GM19468 (cell line): ENCODE measurements around the gene MAGT1.
A peak's percentile ranks its signal among the peaks of the same experiment; 100 is the strongest.
"Not testable (repeated sequence)": the region's sequence is repeated elsewhere in the genome, so short reads cannot be mapped to it uniquely, and the experiment has no call there.

Experiments
- ATAC-seq: cut with Tn5 transposase; IDR thresholded peaks from one replicate; pipeline ENCODE4 v1.9.1; 2021; ENCODE audit warnings: mild to moderate bottlenecking, moderate library complexity, moderate number of reproducible peaks; ENCODE audit not compliant: unreplicated experiment; ENCODE audit errors: extremely low read depth

The MAGT1 gene

GRCh38 chrX:77894921-77895886, at the start of gene MAGT1:
Gene MAGT1, minus strand, starts transcription at chrX:77895435. Its CDS starts 25 bp downstream, at chrX:77895410.
- peak; percentile 82 for ATAC-seq

DNA sequence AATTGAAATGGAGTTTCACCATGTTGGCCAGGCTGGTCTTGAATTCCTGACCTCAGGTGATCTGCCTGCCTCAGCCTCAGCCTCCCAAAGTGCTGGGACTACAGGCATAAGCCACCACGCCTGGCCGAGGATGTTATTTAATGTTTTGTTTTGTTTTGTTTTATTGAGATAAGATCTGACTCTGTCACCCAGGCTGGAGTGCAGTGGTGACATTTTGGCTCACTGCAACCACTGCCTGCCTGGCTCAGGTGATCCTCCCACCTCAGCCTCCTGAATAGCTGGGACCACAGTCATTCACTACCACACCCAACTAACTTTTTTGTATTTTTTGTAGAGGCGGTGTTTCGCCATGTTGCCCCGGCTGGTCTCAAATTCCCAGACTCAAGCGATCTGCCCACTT, 49.8 kb upstream of the MAGT1 start:
- ATAC-seq: not testable (repeated sequence)

- ATAC-seq: no peak
Measured at GRCh38 chrX:77938083-77938680, 42.9 kb upstream of the MAGT1 start.

GRCh38 chrX:77937291-77937690, 42.1 kb upstream of the MAGT1 start:
- no peak for ATAC-seq

DNA sequence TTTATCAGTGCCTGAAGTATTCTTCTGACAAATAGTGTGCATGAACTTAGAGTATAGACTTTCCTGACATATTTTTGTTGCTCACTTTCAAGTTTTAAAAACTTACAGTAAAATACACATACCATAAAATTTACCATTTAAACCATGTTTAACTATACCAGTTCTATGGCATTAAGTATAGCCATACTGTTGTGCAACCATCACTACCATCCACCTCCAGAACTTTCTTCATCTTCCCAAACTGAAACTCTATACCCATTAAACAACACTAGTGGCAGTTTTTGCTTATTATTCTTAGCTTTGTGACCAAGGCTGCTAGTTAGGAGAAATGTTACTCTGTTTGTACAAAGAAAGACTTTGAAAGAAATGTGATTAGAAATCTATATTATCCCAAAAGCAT, 41.1 kb upstream of the MAGT1 start:
- ATAC-seq: no peak

DNA sequence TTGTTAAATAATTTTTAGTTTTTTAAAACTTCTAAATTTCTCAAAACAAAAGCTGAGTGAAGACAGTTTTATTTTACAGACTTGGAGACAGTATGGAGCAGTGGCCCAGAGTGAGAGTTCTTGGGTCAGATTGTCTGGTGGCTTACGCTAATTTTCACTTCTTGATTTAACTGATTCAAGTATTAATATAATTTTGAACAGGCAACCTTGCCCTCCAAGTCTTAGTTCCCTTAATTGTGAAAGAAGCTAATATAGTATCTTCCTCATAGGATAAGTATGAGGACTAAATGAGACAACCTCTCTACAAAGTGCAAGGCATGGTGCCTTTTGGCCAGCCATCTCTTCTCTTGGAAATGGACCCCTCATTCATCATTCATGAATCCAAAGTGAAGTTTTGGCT, 40.7 kb upstream of the MAGT1 start:
- no peak for ATAC-seq

GRCh38 chrX:77930581-77930980, 35.3 kb upstream of the MAGT1 start:
- no peak for ATAC-seq

- ATAC-seq: no peak
Measured at GRCh38 chrX:77925764-77926163, 30.5 kb upstream of the MAGT1 start.

GRCh38 chrX:77924320-77924859, 29.2 kb upstream of the MAGT1 start:
- no peak for ATAC-seq

- ATAC-seq: no peak
Measured at GRCh38 chrX:77922787-77923186, 27.6 kb upstream of the MAGT1 start.

DNA sequence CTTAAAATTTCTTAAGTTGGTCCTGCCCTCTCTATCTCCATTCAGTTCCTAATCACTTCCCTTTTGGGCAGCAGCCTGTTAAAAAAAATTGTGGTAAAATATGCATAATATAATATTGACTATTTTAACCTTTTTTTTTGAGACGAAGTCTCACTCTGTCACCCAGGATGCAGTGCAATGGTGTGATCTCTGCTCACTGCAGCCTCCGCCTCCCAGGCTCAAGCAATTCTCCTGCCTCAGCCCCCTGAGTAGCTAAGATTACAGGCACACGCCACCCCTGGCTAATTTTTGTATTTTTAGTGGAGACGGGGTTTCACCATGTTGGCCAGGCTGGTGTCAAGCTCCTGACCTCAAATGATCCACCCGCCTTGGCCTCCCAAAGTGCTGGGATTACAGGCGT, 24.1 kb upstream of the MAGT1 start:
- ATAC-seq: not testable (repeated sequence)

GRCh38 chrX:77918568-77918967, 23.3 kb upstream of the MAGT1 start:
- no peak for ATAC-seq

- peak; percentile 28 for ATAC-seq
Measured at GRCh38 chrX:77917294-77917933, 22.2 kb upstream of the MAGT1 start.

GRCh38 chrX:77910108-77910840, 15.0 kb upstream of the MAGT1 start, which contains the start of gene ATP7A:
Gene ATP7A, plus strand, starts transcription at chrX:77910693. Its CDS starts 60,949 bp downstream, at chrX:77971642.
- peak; percentile 88 for ATAC-seq

DNA sequence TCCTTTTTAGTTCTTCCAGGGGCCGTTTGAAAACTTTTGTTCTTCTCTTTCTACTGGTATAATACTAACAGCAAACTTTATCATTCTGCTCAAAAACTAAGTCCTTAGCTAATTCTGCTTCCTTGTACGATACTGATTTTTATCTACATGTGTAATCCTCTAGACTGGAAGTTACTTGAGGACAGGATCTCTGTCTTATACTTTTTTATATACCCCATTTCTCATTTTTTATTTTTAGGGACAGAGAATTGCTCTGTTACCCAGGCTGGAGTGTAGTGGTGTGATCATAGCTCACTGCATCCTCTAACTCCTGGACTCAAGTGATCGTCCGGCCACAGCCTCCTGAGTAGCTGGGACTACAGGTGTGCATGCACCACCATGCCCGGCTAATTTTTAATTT, 6.3 kb upstream of the MAGT1 start:
- no peak for ATAC-seq

DNA sequence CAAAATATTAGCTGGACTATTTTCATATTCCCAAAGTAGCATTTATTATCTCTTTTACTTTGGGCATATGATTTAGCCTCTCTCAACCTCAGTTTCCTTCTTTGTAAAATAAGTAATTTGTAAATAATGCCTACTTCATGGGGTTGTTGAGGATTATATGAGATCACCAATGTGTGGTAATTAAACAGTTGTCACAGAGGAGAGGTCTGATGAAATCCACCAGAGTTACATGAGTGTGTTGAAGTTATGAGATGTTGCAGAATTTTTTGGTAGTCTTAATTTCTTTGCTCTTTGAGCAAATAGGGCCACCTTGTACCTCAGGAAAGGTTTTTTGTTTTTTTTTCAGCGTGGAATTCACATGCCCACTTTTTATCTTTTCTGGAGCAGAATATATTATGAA, 5.5 kb upstream of the MAGT1 start:
- ATAC-seq: no peak

GRCh38 chrX:77899081-77899828, 4.0 kb upstream of the MAGT1 start, which contains the start of gene COX7B:
Gene COX7B, plus strand, starts transcription at chrX:77899468. Its CDS starts 86 bp downstream, at chrX:77899554.
- peak; percentile 71 for ATAC-seq

GRCh38 chrX:77893713-77894112, 1.5 kb downstream of the MAGT1 start:
- ATAC-seq: no peak

DNA sequence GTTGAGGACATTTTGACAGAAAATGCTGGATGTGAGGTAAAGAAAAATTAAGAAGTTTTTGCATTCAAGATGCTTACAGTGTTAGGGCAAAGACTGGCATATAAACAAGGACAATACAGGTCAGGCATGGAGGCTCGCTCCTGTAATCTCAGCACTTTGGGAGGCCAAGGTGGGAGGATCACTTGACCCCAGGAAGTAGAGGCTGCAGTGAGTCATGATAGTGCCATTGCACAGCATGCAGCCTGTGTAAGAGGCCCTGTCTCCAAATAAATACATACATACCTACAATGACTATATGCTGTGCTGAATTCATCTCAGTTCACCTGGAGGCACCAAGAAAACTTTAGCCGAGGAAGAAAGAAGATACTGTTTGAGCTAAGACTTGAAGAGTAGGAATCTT, 2.3 kb downstream of the MAGT1 start:
- ATAC-seq: no peak
